PFSK-1 (cell line): ENCODE data around the gene SLC15A4.

ENCODE experiments used
- FOXP2 ChIP-seq: optimal IDR thresholded peaks from 2 replicates; pipeline ENCODE3; 2011; ENCODE audit warnings: borderline replicate concordance, control low read depth, inconsistent platforms; ENCODE audit not compliant: insufficient read depth; ENCODE audit errors: extremely low read length, extremely low read depth
- POLR2AphosphoS5 ChIP-seq: IDR thresholded peaks from 2 replicates; pipeline ENCODE4 v1.6.1; 2012; ENCODE audit warnings: low read depth, mild to moderate bottlenecking, control low read depth, low read length, moderate library complexity
- SIN3A ChIP-seq: IDR thresholded peaks from 2 replicates; pipeline ENCODE4 v1.6.1; 2012; ENCODE audit warnings: mild to moderate bottlenecking, low read length, moderate library complexity, borderline replicate concordance; ENCODE audit not compliant: insufficient read depth
- TAF1 ChIP-seq: IDR thresholded peaks from 2 replicates; pipeline ENCODE4 v1.6.1; 2012; ENCODE audit warnings: low read length, control low read depth, borderline replicate concordance; ENCODE audit not compliant: insufficient read depth
- TF ChIP-seq, protein P1 (sequence below), 2 experiments: IDR thresholded peaks; 2 replicates each; pipeline versions ENCODE4 v1.6.1 to v1.8.0; 2011 to 2012; ENCODE audit warnings: low read depth in 2 of 2, low read length in 2 of 2, control low read depth in 1 of 2, inconsistent platforms in 1 of 2, mild to moderate bottlenecking in 1 of 2, moderate library complexity in 1 of 2; ENCODE audit not compliant: insufficient read depth in 1 of 2

DNA sequence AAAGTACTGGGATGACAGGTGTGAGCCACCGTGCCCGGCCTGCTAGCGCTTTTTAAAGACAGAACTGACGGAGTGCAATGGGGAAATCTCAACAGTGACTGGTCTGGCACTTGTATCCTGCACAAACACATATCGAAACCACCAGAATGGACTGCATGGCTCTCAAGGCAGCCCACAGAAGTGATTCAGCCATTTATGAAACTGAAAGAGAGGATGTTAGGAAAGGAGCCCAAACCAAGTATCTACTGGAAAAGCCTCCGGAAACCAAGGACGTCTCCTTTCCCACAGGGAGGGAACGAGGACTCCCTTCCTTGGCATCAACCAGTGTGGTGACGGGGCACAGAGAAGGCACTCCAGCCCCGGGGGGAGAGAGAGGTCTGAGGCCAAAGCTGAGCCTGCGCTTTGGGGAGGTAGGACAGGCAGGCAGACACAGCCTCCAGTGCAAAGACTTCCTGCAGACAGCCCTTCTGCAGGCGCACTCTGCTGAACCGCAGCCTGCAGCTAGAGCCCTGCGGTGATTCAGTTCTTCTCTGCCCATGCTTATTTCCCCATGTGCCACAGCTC, 16.5 kb downstream of the SLC15A4 start:
- no peak for TF ChIP-seq SIN3A
- TF ChIP-seq, protein P1, sequence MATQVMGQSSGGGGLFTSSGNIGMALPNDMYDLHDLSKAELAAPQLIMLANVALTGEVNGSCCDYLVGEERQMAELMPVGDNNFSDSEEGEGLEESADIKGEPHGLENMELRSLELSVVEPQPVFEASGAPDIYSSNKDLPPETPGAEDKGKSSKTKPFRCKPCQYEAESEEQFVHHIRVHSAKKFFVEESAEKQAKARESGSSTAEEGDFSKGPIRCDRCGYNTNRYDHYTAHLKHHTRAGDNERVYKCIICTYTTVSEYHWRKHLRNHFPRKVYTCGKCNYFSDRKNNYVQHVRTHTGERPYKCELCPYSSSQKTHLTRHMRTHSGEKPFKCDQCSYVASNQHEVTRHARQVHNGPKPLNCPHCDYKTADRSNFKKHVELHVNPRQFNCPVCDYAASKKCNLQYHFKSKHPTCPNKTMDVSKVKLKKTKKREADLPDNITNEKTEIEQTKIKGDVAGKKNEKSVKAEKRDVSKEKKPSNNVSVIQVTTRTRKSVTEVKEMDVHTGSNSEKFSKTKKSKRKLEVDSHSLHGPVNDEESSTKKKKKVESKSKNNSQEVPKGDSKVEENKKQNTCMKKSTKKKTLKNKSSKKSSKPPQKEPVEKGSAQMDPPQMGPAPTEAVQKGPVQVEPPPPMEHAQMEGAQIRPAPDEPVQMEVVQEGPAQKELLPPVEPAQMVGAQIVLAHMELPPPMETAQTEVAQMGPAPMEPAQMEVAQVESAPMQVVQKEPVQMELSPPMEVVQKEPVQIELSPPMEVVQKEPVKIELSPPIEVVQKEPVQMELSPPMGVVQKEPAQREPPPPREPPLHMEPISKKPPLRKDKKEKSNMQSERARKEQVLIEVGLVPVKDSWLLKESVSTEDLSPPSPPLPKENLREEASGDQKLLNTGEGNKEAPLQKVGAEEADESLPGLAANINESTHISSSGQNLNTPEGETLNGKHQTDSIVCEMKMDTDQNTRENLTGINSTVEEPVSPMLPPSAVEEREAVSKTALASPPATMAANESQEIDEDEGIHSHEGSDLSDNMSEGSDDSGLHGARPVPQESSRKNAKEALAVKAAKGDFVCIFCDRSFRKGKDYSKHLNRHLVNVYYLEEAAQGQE (IDR thresholded peaks at IDR 0.05; ENCODE audit: insufficient read depth in 1 of 2, low read depth in 2 of 2, low read length in 2 of 2), result no peak
- no peak for TF ChIP-seq POLR2AphosphoS5
- no peak for TF ChIP-seq TAF1
- no peak for TF ChIP-seq FOXP2
